Measurements from ENCODE around the gene POLD4. TPM values are rescaled to one million over a fixed set of nuclear protein-coding genes. Genes with fewer than 3 reads are reported as not detected.

Gene POLD4
- total RNA-seq, 4 donors from 2014 or later: 38.6 to 105 (median 60.6) TPM

GRCh38 chr11:67351275-67352005, 1.9 kb downstream of the POLD4 start:
- TF ChIP-seq POLR2A (IDR thresholded peaks at IDR 0.05) (no peak), CTCF (IDR thresholded peaks at IDR 0.05) (peak; percentile 84 to 96 (median 86))
- Histone ChIP-seq H3K9me3 (no peaks in the 10 kb centered on the region), H3K4me3 (replicated peaks in 1 of 3) (no peak overlapping the region), H3K4me1 (peaks cover 20 to 48% of the 10 kb centered on the region in 2 donors), H3K27ac (peak overlapping the region; percentile 63 to 99 (median 96)), H3K36me3 (no peaks in the 10 kb centered on the region), H3K27me3 (no peaks in the 10 kb centered on the region)
- intact Hi-C loops (cut with DNase I): loop anchor here (10.0 kb wide), 1 partner anchor 153 kb away; the partner anchor contains the start of genes CDK2AP2 and PITPNM1
- peak; percentile 68 to 71 for DNase-seq
- 49 to 54% methylated on average over 9 to 11 of the region's 11 CpGs for WGBS, 2 donors

DNA sequence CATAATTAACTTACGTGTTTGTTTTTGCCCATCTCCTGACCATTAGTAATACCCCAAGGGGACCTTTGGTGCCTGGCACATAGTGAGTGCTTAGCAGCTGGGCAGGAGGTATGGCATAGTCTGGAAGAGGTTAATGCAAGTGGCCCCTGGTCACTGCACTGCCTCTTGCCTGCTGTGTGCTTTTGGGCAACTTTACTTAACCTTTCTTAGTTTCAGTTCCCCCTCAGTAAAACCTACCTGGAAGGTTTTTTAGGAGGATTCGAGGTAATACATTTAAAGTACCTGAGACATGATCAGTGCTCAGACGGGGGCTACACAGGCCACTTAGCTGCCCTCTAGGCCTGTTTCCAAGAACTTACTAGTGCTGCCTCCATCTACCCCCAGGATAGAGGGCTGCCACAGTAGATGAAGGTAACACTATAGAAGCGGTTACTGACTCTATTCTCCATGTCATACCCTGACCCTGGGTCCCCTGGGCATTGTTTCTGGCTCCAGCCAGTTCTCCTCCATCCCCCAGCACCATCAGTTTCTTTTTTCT, 3.3 kb downstream of the POLD4 start:
- no peak overlapping the region for H3K27ac ChIP-seq
- no peak for DNase-seq
- 87 to 91% methylated on average over 4 of the region's 4 CpGs for WGBS, 2 donors
- no peaks in the 10 kb centered on the region for H3K9me3 ChIP-seq
- H3K36me3 ChIP-seq: no peaks in the 10 kb centered on the region
- intact Hi-C loops (cut with DNase I): loop anchor here (5.0 to 10.0 kb wide), 2 partner anchors 32 to 155 kb away; partner anchors contain the start of genes CDK2AP2 and PITPNM1
- TF ChIP-seq POLR2A (IDR thresholded peaks at IDR 0.05) (no peak), CTCF (IDR thresholded peaks at IDR 0.05) (no peak)
- no peaks in the 10 kb centered on the region for H3K27me3 ChIP-seq
- H3K4me1 ChIP-seq: peaks cover 27 to 47% of the 10 kb centered on the region in 2 donors
- no peak overlapping the region for H3K4me3 ChIP-seq (replicated peaks in 1 of 3)

DNA sequence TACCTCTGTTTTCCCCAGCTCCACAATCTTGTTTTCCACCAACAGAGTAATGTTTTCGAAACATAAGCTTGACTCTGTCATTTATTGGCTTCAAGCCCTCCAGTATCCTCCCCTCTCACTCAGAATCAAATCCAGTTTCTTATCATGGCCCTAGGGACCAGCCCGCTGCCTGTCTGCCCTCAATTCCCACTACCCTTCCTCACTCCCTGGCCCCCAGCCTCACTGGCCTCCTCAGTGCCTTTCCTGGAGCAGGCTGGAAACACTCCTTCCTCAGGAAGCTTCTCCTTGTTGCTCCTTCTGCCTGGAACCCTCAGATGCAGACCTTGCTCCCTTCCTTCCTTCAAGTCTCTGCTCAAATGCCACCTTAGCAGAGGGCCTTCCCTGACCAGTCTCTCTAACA, 3.9 kb downstream of the POLD4 start:
- TF ChIP-seq POLR2A (IDR thresholded peaks at IDR 0.05): no peak
- TF ChIP-seq CTCF (IDR thresholded peaks at IDR 0.05): no peak
- Histone ChIP-seq H3K27ac (no peak overlapping the region), H3K9me3 (no peaks in the 10 kb centered on the region), H3K4me1 (peaks cover 27 to 41% of the 10 kb centered on the region in 2 donors), H3K27me3 (no peaks in the 10 kb centered on the region), H3K4me3 (replicated peaks in 1 of 3) (no peak overlapping the region), H3K36me3 (no peaks in the 10 kb centered on the region)
- 78 to 89% methylated on average over 2 of the region's 2 CpGs for WGBS, 2 donors
- intact Hi-C loops (cut with DNase I): loop anchor here (5.0 kb wide), 1 partner anchor 33 kb away; no protein-coding TSS in a partner anchor
- no peak for DNase-seq

GRCh38 chr11:67349036-67349435, 4.3 kb downstream of the POLD4 start:
- H3K4me3 ChIP-seq (replicated peaks in 1 of 3): no peak overlapping the region
- no peak for DNase-seq
- 75 to 76% methylated on average over 5 of the region's 5 CpGs for WGBS, 2 donors
- H3K9me3 ChIP-seq: no peaks in the 10 kb centered on the region
- H3K4me1 ChIP-seq: peaks cover 24 to 37% of the 10 kb centered on the region in 2 donors
- H3K27ac ChIP-seq: no peak overlapping the region
- no peaks in the 10 kb centered on the region for H3K36me3 ChIP-seq
- TF ChIP-seq POLR2A (IDR thresholded peaks at IDR 0.05): no peak
- no peak for TF ChIP-seq CTCF (IDR thresholded peaks at IDR 0.05)
- intact Hi-C loops (cut with DNase I): loop anchor here (5.0 kb wide), 1 partner anchor 33 kb away; no protein-coding TSS in a partner anchor
- no peaks in the 10 kb centered on the region for H3K27me3 ChIP-seq
